ENCODE results near the gene UBASH3B. TPM values are rescaled to one million over a fixed set of nuclear protein-coding genes. Genes with fewer than 3 reads are reported as not detected.
"Not testable (repeated sequence)": the region's sequence is repeated elsewhere in the genome, so short reads cannot be mapped to it uniquely, and the experiment has no call there.

Gene UBASH3B
- total RNA-seq, 1 donor from 2014 or later, result 4.3 TPM

DNA sequence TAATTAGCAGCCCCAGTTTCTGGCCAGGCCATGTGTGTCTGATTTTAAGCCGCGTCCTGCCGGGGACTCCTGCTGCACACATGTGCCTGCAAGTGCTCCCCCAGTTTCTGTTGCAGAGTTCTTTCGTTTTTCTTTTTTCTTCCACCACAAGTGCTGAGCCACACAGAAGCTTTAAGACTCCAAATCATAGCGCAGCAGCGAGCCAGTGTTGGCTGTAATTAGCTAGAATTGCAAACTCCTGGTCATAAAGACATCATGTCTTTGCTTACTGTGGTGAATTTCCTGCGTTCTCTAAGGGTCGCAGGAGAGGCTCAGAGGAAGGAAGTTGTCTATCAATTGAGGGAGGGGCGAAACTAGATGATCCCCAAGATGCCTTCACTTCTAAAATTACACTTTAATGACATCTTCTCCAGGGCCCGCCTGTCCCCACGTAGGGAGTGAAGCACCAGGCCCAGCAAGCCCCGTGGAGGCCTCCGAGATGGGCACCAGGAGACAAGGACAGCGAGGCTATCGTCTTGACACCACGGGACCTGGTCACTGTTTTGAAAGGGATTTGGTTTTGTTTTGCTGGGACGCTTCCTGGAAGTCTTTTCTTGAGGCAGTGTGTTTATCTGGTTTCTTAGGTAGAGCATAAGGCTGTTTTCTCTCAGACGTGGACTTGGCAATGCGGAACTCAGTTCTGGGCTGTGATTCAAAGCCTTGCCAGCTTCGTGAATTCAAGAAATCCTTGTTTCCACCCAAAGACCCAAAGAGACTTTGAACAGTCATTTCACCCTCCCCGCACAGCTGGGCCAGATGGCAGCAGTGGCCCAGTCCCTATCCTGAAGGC, 71.8 kb downstream of the UBASH3B start:
- POLR2A ChIA-PET, result interaction anchor here (1.6 to 2.0 kb wide), 3 partner anchors 11 to 29 kb away, joined by 6 to 11 read pairs (median 8); no protein-coding TSS in a partner anchor
- H3K27ac Mint-ChIP-seq, result peak overlapping the region; percentile 59
- TF ChIP-seq, protein P1, sequence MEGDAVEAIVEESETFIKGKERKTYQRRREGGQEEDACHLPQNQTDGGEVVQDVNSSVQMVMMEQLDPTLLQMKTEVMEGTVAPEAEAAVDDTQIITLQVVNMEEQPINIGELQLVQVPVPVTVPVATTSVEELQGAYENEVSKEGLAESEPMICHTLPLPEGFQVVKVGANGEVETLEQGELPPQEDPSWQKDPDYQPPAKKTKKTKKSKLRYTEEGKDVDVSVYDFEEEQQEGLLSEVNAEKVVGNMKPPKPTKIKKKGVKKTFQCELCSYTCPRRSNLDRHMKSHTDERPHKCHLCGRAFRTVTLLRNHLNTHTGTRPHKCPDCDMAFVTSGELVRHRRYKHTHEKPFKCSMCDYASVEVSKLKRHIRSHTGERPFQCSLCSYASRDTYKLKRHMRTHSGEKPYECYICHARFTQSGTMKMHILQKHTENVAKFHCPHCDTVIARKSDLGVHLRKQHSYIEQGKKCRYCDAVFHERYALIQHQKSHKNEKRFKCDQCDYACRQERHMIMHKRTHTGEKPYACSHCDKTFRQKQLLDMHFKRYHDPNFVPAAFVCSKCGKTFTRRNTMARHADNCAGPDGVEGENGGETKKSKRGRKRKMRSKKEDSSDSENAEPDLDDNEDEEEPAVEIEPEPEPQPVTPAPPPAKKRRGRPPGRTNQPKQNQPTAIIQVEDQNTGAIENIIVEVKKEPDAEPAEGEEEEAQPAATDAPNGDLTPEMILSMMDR (IDR thresholded peaks at IDR 0.05), result no peak
- peak; percentile 57 for ATAC-seq (ENCODE audit: low read depth)
- intact Hi-C loops (cut with micrococcal nuclease), result no loop called here
- CTCF ChIA-PET, result interaction anchor here (0.9 to 1.5 kb wide), 4 partner anchors 27 to 125 kb away, joined by 3 to 10 read pairs (median 4); no protein-coding TSS in a partner anchor
- H3K27me3 Mint-ChIP-seq, result peaks cover 7% of the 10 kb centered on the region
- H3K36me3 Mint-ChIP-seq (ENCODE audit: low read depth), result no peaks in the 10 kb centered on the region
- peaks cover 46% of the 10 kb centered on the region for H3K4me1 Mint-ChIP-seq
- DNase-seq, result no peak
- H3K9me3 Mint-ChIP-seq, result no peaks in the 10 kb centered on the region
- H3K4me3 Mint-ChIP-seq, result peak overlapping the region; percentile 81

DNA sequence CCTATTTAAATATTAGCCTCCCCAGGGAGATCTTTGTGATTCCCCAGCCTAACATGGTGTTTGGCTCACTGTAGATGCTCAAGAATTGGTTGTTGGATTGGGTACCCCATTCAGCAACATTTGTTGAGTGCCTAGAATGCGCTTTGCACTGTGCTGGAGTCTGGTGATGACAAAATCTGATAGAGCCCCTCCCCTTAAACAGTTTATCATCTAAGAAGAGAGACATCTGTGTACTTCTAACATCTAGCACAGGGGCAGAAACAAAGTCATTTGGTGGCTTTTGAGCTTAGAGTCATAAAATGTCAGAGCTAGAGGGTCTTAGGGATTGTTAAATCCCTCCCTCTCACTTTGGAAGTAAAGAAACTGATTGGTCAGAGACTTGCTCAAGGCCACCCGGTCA, 73.0 kb downstream of the UBASH3B start:
- Mint-ChIP-seq H3K4me3 (no peak overlapping the region), H3K9me3 (no peaks in the 10 kb centered on the region), H3K36me3 (ENCODE audit: low read depth) (no peaks in the 10 kb centered on the region), H3K4me1 (peaks cover 45% of the 10 kb centered on the region), H3K27ac (no peak overlapping the region), H3K27me3 (peaks cover 7% of the 10 kb centered on the region)
- ATAC-seq (ENCODE audit: low read depth) (peak; percentile 45), DNase-seq (no peak)
- TF ChIP-seq, protein P1 (IDR thresholded peaks at IDR 0.05), result no peak
- POLR2A ChIA-PET, result interaction anchor here (0.8 kb wide), 1 partner anchor 72 kb away, joined by 3 read pairs; no protein-coding TSS in a partner anchor
- CTCF ChIA-PET, result interaction anchor here (0.9 kb wide), 1 partner anchor 16 kb away, joined by 3 read pairs; no protein-coding TSS in a partner anchor
- intact Hi-C loops (cut with micrococcal nuclease), result loop anchor here (2.0 kb wide), 1 partner anchor 14 kb away; no protein-coding TSS in a partner anchor

DNA sequence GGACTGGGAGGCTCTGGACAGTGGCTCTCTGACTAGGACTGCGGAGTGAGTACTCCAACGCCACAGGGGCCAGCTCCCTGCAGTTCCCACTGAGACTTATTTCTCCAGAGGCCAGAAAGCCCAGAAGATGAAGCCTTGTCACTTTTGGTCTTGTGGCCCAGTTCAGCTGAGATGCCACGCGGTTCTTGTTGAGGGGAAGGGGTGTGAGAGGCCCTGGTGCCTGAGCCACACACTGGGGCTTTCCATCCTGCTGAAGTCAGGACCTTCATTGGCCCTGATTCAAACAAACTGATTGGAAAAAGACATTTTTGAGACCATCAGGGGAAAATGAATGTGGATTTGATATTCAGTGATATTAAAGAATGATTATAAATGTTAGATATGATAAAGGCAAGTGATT, 73.6 kb downstream of the UBASH3B start:
- H3K4me3 Mint-ChIP-seq, result no peak overlapping the region
- ATAC-seq (ENCODE audit: low read depth), result no peak
- CTCF ChIA-PET, result interaction anchor here (0.9 kb wide), 1 partner anchor 16 kb away, joined by 3 read pairs; no protein-coding TSS in a partner anchor

DNA sequence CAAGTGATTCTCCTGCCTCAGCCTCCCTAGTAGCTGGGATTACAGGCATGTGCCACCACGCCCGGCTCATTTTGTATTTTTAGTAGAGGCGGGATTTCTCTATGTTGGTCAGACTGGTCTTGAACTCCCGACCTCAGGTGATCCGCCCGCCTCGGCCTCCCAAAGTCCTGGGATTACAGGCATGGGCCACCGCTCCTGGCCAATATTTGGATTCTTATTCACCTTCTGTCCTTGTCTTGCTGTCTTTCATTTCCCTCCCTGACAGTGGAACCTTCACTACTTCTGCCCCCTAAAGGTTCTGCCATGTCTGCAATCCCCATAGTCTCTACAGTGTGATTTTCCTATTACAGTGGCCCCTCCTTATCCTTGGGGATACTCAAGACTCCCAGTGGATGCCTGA, 75.2 kb downstream of the UBASH3B start:
- H3K9me3 Mint-ChIP-seq; H3K36me3 Mint-ChIP-seq (ENCODE audit: low read depth); H3K27me3 Mint-ChIP-seq; intact Hi-C loops (cut with micrococcal nuclease); POLR2A ChIA-PET; CTCF ChIA-PET; ATAC-seq (ENCODE audit: low read depth); H3K27ac Mint-ChIP-seq; DNase-seq; H3K4me3 Mint-ChIP-seq: not testable (repeated sequence)
- H3K4me1 Mint-ChIP-seq, result peaks cover 47% of the 10 kb centered on the region

More for the DNA sequence above, 73.6 kb downstream of the UBASH3B start:
- no peaks in the 10 kb centered on the region for H3K9me3 Mint-ChIP-seq
- H3K4me1 Mint-ChIP-seq, result peaks cover 46% of the 10 kb centered on the region
- no peak for DNase-seq
- no peaks in the 10 kb centered on the region for H3K36me3 Mint-ChIP-seq (ENCODE audit: low read depth)
- H3K27ac Mint-ChIP-seq, result no peak overlapping the region
- POLR2A ChIA-PET, result no interaction called here
- TF ChIP-seq, protein P1 (IDR thresholded peaks at IDR 0.05), result no peak
- intact Hi-C loops (cut with micrococcal nuclease), result loop anchor here (2.0 kb wide), 1 partner anchor 14 kb away; no protein-coding TSS in a partner anchor
- H3K27me3 Mint-ChIP-seq, result peaks cover 7% of the 10 kb centered on the region

DNA sequence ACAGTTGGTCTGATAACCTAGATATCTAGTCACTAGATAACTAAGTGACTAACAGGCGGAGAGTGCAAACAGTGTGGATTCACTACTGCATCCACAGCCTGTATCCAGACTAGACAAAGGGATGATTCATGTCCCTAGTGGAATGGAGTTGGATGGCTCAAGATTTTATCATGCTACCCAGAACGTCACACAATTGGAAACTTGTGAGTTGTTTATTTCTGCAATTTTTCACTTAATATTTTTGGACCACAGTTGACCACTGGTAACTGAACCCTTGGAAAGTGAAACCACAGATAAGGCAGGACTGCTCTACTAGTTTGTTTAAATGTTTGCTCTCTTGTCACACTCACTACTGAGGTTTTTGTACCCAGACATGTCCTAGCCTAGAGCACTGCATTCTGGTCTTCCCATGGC, 76.0 kb downstream of the UBASH3B start:
- DNase-seq (no peak), ATAC-seq (ENCODE audit: low read depth) (no peak)
- TF ChIP-seq, protein P1 (IDR thresholded peaks at IDR 0.05), result no peak
- ChIA-PET POLR2A (no interaction called here), CTCF (no interaction called here)
- no peaks in the 10 kb centered on the region for H3K36me3 Mint-ChIP-seq (ENCODE audit: low read depth)
- no peak overlapping the region for H3K27ac Mint-ChIP-seq
- H3K27me3 Mint-ChIP-seq, result peaks cover 2% of the 10 kb centered on the region
- H3K9me3 Mint-ChIP-seq, result no peaks in the 10 kb centered on the region
- H3K4me1 Mint-ChIP-seq, result peaks cover 41% of the 10 kb centered on the region
- H3K4me3 Mint-ChIP-seq, result no peak overlapping the region
- intact Hi-C loops (cut with micrococcal nuclease), result no loop called here

Data from activated B cell treated with CpG ODN at 0.5 μM for 24 hours (primary cell).